OCI-LY3 (cell line): ENCODE data around the gene GYS2.
A peak's percentile ranks its signal among the peaks of the same experiment; 100 is the strongest.
"Not testable (repeated sequence)": the region's sequence is repeated elsewhere in the genome, so short reads cannot be mapped to it uniquely, and the experiment has no call there.

Experiments
- H2AFZ ChIP-seq: fragments of 200-600, 300-600 bp; shearing (Covaris generic); 2 replicates; pipeline ENCODE4 v1.6.0; 2014; ENCODE audit warnings: antibody characterized with exemption, low read depth, low read length
- H3K27ac ChIP-seq: fragments of 200-600, 300-600 bp; sonication (generic); 2 replicates; pipeline ENCODE4 v1.5.1; 2014; ENCODE audit warnings: mild to moderate bottlenecking, low read length, moderate library complexity, mixed read lengths
- H3K27me3 ChIP-seq: fragments of 200-600, 300-600 bp; sonication (generic); 2 replicates; pipeline ENCODE4 v1.6.1; 2014; ENCODE audit warnings: low read depth, low read length, mixed read lengths
- H3K36me3 ChIP-seq: fragments of 200-600, 300-600 bp; sonication (generic); replicated peaks from 2 replicates; pipeline ENCODE3; 2014; ENCODE audit warnings: low read depth, low read length, mixed read lengths
- H3K4me1 ChIP-seq: fragments of 300-600, 200-600 bp; sonication (generic); 2 replicates; pipeline ENCODE4 v1.6.1; 2014; ENCODE audit warnings: low read length, mixed read lengths
- H3K4me2 ChIP-seq: fragments of 200-600, 300-600 bp; sonication (generic); 2 replicates; pipeline ENCODE4 v1.6.1; 2014; ENCODE audit warnings: low read length, mixed read lengths
- H3K4me3 ChIP-seq: fragments of 300-600, 200-600 bp; sonication (generic); 2 replicates; pipeline ENCODE4 v1.5.1; 2014; ENCODE audit warnings: antibody characterized with exemption, mild to moderate bottlenecking, low read length, moderate library complexity
- H3K79me2 ChIP-seq: fragments of 300-600, 200-600 bp; shearing (Covaris generic); 2 replicates; pipeline ENCODE4 v1.6.1; 2014; ENCODE audit warnings: mild to moderate bottlenecking, low read length, mixed read lengths
- H3K9ac ChIP-seq: fragments of 300-600, 200-600 bp; shearing (Covaris generic); 2 replicates; pipeline ENCODE4 v1.6.0; 2014; ENCODE audit warnings: mild to moderate bottlenecking, low read length, moderate library complexity
- H3K9me3 ChIP-seq: fragments of 200-600, 300-600 bp; shearing (Covaris generic); 2 replicates; pipeline ENCODE4 v1.6.1; 2014; ENCODE audit warnings: low read length, mixed read lengths; ENCODE audit not compliant: insufficient read depth
- H4K20me1 ChIP-seq: fragments of 200-600, 300-600 bp; sonication (generic); 2 replicates; pipeline ENCODE4 v1.6.1; 2016; ENCODE audit warnings: low read length, mixed read lengths; ENCODE audit not compliant: insufficient read depth
- EZH2phosphoT487 ChIP-seq: fragments of 200-600 bp; shearing (Covaris generic); IDR thresholded peaks from 2 replicates; pipeline ENCODE4 v1.6.1; 2018; ENCODE audit warnings: antibody characterized with exemption, mixed run types, low read depth
- TF ChIP-seq, protein P1 (sequence below): fragments of 200-600, 300-600 bp; sonication (generic); IDR thresholded peaks from 2 replicates; pipeline ENCODE4 v1.5.1; 2014; ENCODE audit warnings: antibody characterized with exemption, low read length, low read depth

Gene GYS2

DNA sequence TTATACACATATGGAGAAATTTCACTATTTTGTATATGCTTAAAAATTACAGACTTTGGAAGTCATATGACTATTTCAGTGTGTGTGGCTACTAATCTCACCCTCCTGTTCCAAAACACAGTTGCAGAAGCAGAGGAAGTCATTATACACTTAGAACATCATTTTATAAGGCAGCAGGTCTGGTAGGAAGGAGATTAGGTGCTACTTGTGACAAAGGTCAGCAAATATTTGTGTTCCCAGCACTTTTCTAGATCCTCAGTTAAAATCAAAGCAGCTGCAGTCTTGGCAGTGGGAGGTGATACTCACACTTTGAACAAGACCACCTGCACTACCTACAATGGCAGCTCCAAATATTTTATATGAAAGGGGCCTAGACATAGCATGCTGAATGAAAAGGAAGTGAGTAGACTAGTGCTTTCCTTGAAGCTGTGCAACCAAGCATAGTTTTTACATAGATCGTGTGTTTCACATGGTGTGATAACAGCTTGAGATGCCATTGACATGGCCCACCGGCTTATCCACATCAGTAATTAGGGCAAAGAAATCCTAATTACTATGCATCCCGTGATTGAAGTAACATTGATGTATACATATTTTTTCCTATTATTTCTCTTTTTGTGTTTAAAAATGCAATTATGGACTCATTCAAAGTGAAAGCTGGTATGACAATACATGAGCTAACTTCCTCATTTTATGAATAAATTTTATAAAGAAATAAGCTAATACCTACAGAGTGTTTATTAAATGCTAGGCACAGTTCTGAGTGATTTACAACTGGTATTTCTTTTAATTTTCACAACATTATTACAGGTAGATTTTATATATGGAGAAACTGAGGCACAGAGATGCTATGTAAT, 5.3 kb downstream of the GYS2 start:
- H3K27ac ChIP-seq: peak overlapping the region; percentile 13; the same call in 1 of the 2 replicates
- H3K27me3 ChIP-seq: 0 out of 2 replicates have a peak, but pooled peaks cover 3% of the 10 kb centered on the region
- H3K4me1 ChIP-seq: peaks cover 16% of the 10 kb centered on the region
- H4K20me1 ChIP-seq: no peaks in the 10 kb centered on the region
- no peaks in the 10 kb centered on the region for H3K79me2 ChIP-seq
- H2AFZ ChIP-seq: peak overlapping the region; percentile 19; the same call in 1 of the 2 replicates
- no peak for TF ChIP-seq EZH2phosphoT487
- TF ChIP-seq, protein P1, sequence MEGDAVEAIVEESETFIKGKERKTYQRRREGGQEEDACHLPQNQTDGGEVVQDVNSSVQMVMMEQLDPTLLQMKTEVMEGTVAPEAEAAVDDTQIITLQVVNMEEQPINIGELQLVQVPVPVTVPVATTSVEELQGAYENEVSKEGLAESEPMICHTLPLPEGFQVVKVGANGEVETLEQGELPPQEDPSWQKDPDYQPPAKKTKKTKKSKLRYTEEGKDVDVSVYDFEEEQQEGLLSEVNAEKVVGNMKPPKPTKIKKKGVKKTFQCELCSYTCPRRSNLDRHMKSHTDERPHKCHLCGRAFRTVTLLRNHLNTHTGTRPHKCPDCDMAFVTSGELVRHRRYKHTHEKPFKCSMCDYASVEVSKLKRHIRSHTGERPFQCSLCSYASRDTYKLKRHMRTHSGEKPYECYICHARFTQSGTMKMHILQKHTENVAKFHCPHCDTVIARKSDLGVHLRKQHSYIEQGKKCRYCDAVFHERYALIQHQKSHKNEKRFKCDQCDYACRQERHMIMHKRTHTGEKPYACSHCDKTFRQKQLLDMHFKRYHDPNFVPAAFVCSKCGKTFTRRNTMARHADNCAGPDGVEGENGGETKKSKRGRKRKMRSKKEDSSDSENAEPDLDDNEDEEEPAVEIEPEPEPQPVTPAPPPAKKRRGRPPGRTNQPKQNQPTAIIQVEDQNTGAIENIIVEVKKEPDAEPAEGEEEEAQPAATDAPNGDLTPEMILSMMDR: no peak
- H3K36me3 ChIP-seq: no peaks in the 10 kb centered on the region
- H3K9me3 ChIP-seq: no peaks in the 10 kb centered on the region
- H3K9ac ChIP-seq: no peak overlapping the region
- peak overlapping the region; percentile 61 for H3K4me3 ChIP-seq
- H3K4me2 ChIP-seq: peak overlapping the region; percentile 64

DNA sequence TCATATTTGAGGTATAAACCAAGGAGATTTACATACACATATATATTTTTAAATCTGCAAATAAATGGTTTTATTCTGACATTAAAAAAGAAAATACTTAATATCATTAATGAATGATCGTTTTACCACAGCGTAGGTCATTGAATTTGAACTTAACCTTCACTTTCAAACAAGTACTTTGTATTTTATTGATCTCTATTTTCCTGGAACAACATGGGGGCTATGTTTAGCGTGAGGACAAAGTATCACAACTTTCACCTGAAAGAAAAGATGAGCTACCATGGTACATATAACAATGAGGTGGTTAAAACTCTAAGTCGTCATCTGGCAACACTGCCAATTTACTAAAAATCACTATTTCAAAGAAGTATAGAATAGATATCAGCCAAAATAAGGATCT, 6.0 kb downstream of the GYS2 start:
- Histone ChIP-seq H3K9me3 (no peaks in the 10 kb centered on the region), H3K27me3 (0 out of 2 replicates have a peak, but pooled peaks cover 3% of the 10 kb centered on the region), H3K4me2 (no peak overlapping the region), H3K27ac (no peak overlapping the region), H2AFZ (no peak overlapping the region), H3K4me1 (peaks cover 16% of the 10 kb centered on the region), H4K20me1 (no peaks in the 10 kb centered on the region), H3K36me3 (no peaks in the 10 kb centered on the region), H3K9ac (no peak overlapping the region), H3K79me2 (no peaks in the 10 kb centered on the region), H3K4me3 (no peak overlapping the region)
- TF ChIP-seq, protein P1: no peak
- TF ChIP-seq EZH2phosphoT487: no peak

DNA sequence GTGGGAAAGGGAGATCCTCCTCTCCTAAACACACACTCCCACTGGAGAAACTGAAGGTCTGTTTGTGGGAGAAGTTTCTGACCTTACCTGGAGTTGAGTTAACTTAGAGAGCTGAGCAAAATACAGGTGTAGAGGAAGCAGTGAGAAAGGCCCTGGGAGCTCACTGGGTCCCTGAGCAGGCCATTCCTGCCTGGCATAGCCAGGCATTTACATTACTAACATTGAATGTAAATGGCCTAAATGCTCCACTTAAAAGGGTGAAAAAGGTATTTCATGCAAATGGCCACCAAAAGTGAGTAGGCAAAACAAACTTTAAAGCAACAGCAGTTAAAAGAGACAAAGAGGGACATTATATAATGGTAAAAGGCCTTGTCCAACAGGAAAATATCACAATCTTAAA, 9.3 kb downstream of the GYS2 start:
- not testable (repeated sequence) for H3K27ac ChIP-seq, H4K20me1 ChIP-seq, H3K36me3 ChIP-seq, H3K4me2 ChIP-seq, H3K4me3 ChIP-seq, H3K27me3 ChIP-seq, H3K9me3 ChIP-seq, H3K79me2 ChIP-seq, H3K9ac ChIP-seq, H2AFZ ChIP-seq
- H3K4me1 ChIP-seq: peaks cover 16% of the 10 kb centered on the region

DNA sequence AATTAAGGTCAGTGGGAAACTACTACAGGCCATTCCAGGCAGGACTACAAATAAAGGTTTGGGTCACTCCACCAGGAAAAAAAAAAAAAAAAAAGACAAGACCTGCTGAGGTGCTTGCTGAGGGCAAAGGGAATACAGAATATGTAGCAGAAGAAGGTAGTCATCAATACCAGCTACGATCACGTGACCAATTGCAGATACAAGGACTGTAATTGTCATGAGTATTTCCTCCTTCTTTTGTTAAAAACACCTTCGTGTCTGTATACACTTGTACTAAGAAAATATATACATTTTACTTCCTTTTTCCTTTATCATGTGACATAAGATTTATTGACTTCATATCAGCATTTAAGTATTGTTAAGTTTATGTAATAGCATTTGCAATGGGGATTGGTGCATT, 19.2 kb downstream of the GYS2 start:
- H3K4me3 ChIP-seq: no peak overlapping the region
- no peaks in the 10 kb centered on the region for H3K27me3 ChIP-seq
- H3K4me1 ChIP-seq: peaks cover 19% of the 10 kb centered on the region
- H3K36me3 ChIP-seq: peaks cover 2% of the 10 kb centered on the region
- no peaks in the 10 kb centered on the region for H4K20me1 ChIP-seq
- H3K9ac ChIP-seq: no peak overlapping the region
- TF ChIP-seq, protein P1: no peak
- no peak for TF ChIP-seq EZH2phosphoT487
- no peak overlapping the region for H3K4me2 ChIP-seq
- H3K79me2 ChIP-seq: no peaks in the 10 kb centered on the region
- no peak overlapping the region for H3K27ac ChIP-seq
- no peaks in the 10 kb centered on the region; the same call in 1 of the 2 replicates for H3K9me3 ChIP-seq
- H2AFZ ChIP-seq: no peak overlapping the region

DNA sequence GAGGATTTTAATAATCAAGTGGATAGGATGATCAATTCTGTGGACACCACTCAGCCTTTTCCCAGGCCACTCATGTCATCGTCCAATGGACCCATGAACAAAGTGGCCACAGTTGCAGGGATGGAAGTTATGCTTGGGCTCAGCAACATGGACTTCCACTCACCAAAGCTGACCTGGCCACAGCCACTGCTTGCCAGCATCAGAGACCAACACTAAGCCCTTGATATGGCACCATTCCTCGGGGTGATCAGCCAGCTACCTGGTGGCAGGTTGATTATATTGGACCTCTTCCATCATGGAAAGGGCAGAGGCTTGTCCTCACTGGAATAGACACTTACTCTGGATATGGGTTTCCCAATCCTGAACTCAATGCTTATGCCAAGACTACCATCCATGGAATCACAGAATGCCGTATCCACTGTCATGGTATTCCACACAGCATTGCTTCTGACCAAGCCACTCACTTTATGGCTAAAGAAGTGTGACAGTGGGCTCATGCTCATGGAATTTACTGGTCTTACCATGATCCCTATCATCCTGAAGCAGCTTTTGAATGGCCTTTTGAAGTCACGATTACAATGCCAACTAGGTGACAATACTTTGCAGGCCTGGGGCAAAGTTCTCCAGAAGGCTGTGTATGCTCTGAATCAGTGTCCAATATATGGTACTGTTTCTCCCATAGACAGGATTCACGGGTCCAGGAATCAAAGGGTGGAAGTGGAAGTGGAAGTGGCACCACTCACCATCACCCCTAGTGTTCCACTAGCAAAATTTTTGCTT, 20.1 kb downstream of the GYS2 start:
- not testable (repeated sequence) for H4K20me1 ChIP-seq, H3K27me3 ChIP-seq, H3K4me3 ChIP-seq, H3K9ac ChIP-seq, H3K9me3 ChIP-seq, H3K4me2 ChIP-seq, H3K27ac ChIP-seq, H3K36me3 ChIP-seq, H3K79me2 ChIP-seq, H2AFZ ChIP-seq
- H3K4me1 ChIP-seq: peaks cover 21% of the 10 kb centered on the region
